Ishikawa (cell line): ENCODE measurements around the gene MYO9A.

Experiments used
- CEBPB ChIP-seq: IDR thresholded peaks from 2 replicates; pipeline ENCODE4 v1.6.1; 2012
- CREB1 ChIP-seq: IDR thresholded peaks from 2 replicates; pipeline ENCODE4 v1.6.1; 2012; ENCODE audit warnings: low read depth
- EGR1 ChIP-seq: IDR thresholded peaks from 2 replicates; pipeline ENCODE4 v1.6.1; 2012
- EP300 ChIP-seq: IDR thresholded peaks from 2 replicates; pipeline ENCODE4 v1.6.1; 2012; ENCODE audit warnings: borderline replicate concordance
- FOXM1 ChIP-seq: IDR thresholded peaks from 2 replicates; pipeline ENCODE4 v1.6.1; 2012; ENCODE audit warnings: low read depth, borderline replicate concordance
- NFIC ChIP-seq: IDR thresholded peaks from 2 replicates; pipeline ENCODE4 v1.6.1; 2012
- RAD21 ChIP-seq: IDR thresholded peaks from 2 replicates; pipeline ENCODE4 v1.6.1; 2012; ENCODE audit warnings: low read depth
- REST ChIP-seq: IDR thresholded peaks from 2 replicates; pipeline ENCODE4 v1.6.1; 2012; ENCODE audit warnings: low read depth, mild to moderate bottlenecking
- TAF1 ChIP-seq: IDR thresholded peaks from 2 replicates; pipeline ENCODE4 v1.6.1; 2012; ENCODE audit warnings: low read depth, mild to moderate bottlenecking
- TCF12 ChIP-seq: IDR thresholded peaks from 2 replicates; pipeline ENCODE4 v1.6.1; 2012; ENCODE audit warnings: low read depth
- TEAD4 ChIP-seq: IDR thresholded peaks from 2 replicates; pipeline ENCODE4 v1.6.1; 2012
- YY1 ChIP-seq: IDR thresholded peaks from 2 replicates; pipeline ENCODE4 v1.6.1; 2012; ENCODE audit warnings: low read depth
- ZBTB7A ChIP-seq: IDR thresholded peaks from 2 replicates; pipeline ENCODE4 v1.6.1; 2012; ENCODE audit warnings: low read depth
- TF ChIP-seq, protein P1 (sequence below): IDR thresholded peaks from 2 replicates; pipeline ENCODE4 v1.6.1; 2012
- TF ChIP-seq, protein P2 (sequence below): IDR thresholded peaks from 2 replicates; pipeline ENCODE4 v1.6.1; 2012

The MYO9A gene

GRCh38 chr15:72037321-72037720 lies 80.6 kb downstream of the MYO9A start:
- TF ChIP-seq TEAD4: no peak
- no peak for TF ChIP-seq FOXM1
- no peak for TF ChIP-seq EGR1
- no peak for TF ChIP-seq RAD21
- TF ChIP-seq, protein P1, sequence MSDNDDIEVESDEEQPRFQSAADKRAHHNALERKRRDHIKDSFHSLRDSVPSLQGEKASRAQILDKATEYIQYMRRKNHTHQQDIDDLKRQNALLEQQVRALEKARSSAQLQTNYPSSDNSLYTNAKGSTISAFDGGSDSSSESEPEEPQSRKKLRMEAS: no peak
- no peak for TF ChIP-seq REST
- no peak for TF ChIP-seq NFIC
- no peak for TF ChIP-seq YY1
- TF ChIP-seq CREB1: no peak
- TF ChIP-seq, protein P2, sequence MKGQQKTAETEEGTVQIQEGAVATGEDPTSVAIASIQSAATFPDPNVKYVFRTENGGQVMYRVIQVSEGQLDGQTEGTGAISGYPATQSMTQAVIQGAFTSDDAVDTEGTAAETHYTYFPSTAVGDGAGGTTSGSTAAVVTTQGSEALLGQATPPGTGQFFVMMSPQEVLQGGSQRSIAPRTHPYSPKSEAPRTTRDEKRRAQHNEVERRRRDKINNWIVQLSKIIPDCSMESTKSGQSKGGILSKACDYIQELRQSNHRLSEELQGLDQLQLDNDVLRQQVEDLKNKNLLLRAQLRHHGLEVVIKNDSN: no peak
- no peak for TF ChIP-seq TCF12
- no peak for TF ChIP-seq CEBPB
- no peak for TF ChIP-seq EP300
- no peak for TF ChIP-seq ZBTB7A
- no peak for TF ChIP-seq TAF1

DNA sequence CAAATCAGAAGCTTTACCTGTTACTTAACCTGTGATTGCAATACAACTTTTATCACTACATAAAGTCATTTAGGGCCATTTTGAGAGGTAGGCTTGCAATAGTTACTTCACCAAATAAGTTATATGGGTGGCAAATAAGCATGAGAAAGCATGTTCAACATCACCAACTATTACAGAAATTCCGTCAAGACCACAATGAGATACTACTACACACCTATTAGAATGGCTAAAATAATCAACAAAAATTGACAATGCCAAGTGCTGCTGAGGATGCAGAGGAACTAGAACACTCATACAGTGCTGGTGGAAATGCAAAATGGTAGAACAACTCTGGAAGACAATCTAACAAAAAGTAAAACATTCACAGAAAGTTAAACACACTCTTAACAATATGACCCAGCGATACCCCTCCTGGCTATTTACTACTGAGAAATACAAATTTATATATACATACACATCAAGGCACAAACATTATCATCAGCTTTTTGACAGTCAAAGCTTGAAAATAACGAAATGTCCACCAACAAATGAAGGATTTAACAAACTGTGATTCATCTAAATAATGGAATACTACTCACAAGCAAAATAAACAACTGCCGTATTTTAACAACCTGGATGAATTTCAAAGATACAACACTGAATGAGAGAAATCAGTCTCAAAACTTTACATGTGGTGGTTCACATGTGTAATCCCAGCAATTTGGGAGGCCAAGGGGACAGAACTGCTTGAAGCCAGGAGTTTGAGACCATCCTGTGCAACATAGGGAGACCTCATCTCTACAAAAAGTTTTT lies 82.9 kb downstream of the MYO9A start:
- TF ChIP-seq ZBTB7A (no peak), CEBPB (no peak), EP300 (no peak), CREB1 (no peak), RAD21 (no peak), NFIC (no peak), EGR1 (no peak), TAF1 (no peak), FOXM1 (no peak), REST (no peak)
- TF ChIP-seq, protein P1: no peak
- TF ChIP-seq, protein P2: no peak

DNA sequence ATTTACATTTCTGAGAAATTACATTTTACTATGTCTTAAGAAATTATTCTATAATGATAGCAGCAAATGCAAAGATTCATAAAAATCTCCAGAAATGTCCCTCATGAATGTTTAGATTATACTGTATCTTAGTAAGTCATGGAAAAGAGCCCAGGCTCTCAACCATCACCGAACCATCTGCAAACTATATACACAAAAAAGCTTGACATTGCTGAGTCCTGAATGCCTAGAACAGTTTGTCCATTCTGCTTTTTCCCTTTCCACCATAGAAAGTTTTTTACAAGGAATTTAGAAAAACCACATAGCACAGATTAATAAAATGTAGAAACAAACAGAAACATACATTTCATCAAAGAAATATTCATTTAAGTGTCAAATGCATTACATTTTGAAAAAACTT lies 83.6 kb downstream of the MYO9A start:
- TF ChIP-seq TEAD4: no peak
- TF ChIP-seq YY1: no peak

- TF ChIP-seq REST: no peak
- no peak for TF ChIP-seq RAD21
- no peak for TF ChIP-seq FOXM1
- no peak for TF ChIP-seq EGR1
- TF ChIP-seq TAF1: no peak
- no peak for TF ChIP-seq YY1
- no peak for TF ChIP-seq EP300
- TF ChIP-seq CEBPB: no peak
- TF ChIP-seq, protein P1: no peak
- TF ChIP-seq ZBTB7A: no peak
- TF ChIP-seq, protein P2: no peak
- no peak for TF ChIP-seq TEAD4
- TF ChIP-seq NFIC: no peak
- TF ChIP-seq CREB1: no peak
Observed at GRCh38 chr15:72033711-72034110, 84.2 kb downstream of the MYO9A start.
